Renal cortical epithelial cell (primary cell): ENCODE measurements around the gene OXT. TPM values are rescaled to one million over a fixed set of nuclear protein-coding genes. Genes with fewer than 3 reads are reported as not detected.
"Not testable (repeated sequence)": the region's sequence is repeated elsewhere in the genome, so short reads cannot be mapped to it uniquely, and the experiment has no call there.

Source experiments
- DNase-seq: peaks from one replicate; pipeline ENCODE4 v3.0.0-alpha.2; 2011; ENCODE audit warnings: low read depth
- total RNA-seq: library from RNA; depleted of rRNA; stranded (reverse); fragments of >200 nt; gene quantifications from 2 replicates; pipeline ENCODE4 v1.2.3, GENCODE V29; 2014

OXT gene
- not detected in 2 replicates for total RNA-seq

- no peak for DNase-seq
Measured at GRCh38 chr20:3071610-3072529, at the start of gene OXT. Gene OXT (plus strand): TSS chr20:3071620. CDS start chr20:3071656, 36 bp downstream.

GRCh38 chr20:3021777-3022176, 49.6 kb upstream of the OXT start:
- DNase-seq = no peak

GRCh38 chr20:3022559-3023490, 48.6 kb upstream of the OXT start:
- not testable (repeated sequence) for DNase-seq

GRCh38 chr20:3027987-3028386, 43.4 kb upstream of the OXT start:
- DNase-seq = no peak

GRCh38 chr20:3031524-3032147, 39.8 kb upstream of the OXT start:
- DNase-seq = no peak

GRCh38 chr20:3032624-3033023, 38.8 kb upstream of the OXT start:
- no peak for DNase-seq

DNA sequence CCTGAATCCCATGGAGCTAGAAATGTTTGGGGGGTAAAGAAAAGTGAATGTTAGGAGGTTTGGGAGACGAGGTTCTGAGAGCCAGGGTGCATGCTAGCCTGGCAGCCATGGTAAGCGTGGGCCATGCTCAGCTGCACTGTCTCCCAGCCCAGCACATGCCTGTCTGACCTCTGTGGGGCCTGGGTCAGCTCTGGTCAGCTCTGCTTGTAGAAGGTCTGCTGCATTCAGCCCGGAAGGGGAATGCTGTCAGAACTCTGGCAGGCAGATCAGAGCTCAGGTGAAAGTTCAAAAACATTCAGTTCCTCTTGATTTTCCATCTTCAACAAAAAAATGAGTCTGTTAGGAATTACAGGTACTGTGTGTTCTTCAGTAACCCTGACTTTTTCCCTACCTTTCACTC, 33.8 kb upstream of the OXT start:
- no peak for DNase-seq

GRCh38 chr20:3038454-3038853, 33.0 kb upstream of the OXT start:
- DNase-seq = no peak

DNA sequence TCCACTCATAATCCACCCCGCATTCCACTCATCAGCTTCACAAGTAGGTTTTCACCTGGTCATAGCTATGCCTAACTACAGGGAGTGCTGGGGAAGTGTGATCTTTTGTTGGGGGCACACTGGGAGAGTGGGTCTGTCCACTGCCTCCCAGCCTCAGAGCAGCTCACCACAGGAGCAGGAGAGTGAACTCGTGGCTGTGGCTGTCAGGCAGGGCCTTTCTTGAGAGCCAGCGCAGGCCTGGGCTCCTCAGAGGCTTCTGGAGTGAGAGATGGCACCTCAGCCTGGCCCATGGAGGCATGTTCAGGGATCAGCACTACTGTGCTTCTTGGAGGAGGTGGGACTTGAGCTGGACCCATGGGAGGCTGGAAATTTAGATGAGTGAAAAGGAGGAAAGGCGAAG, 32.0 kb upstream of the OXT start:
- DNase-seq = no peak

- DNase-seq = no peak
Measured at GRCh38 chr20:3040086-3040485, 31.3 kb upstream of the OXT start.

DNA sequence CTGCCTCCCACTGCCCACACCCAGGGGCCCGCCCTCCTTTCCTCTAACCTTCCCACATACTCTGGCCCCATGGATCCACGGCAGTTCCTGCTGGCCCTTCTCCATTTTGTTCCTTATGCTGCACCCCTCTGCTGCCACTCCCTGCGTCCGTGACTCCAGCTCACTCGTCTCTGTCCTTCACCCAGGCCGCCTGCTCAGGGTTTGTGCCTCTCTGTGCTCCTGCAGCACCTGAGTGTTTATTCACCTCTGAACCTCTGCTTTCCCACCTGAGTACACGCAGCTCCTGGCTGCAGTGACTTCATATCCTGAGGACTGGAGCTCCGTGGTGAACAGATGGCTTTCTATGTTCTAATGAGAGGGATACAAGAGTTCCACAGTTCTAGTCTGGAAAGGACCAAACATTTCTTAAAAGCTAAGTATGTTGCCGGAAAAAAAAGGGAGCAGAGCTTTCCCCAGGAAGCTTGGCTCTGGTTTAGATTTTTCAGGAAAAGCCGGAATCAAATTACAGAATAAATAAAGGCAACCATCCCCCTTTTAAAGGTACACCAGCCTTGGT, 29.5 kb upstream of the OXT start:
- no peak for DNase-seq

- DNase-seq = no peak
Measured at GRCh38 chr20:3042625-3043024, 28.8 kb upstream of the OXT start.

DNA sequence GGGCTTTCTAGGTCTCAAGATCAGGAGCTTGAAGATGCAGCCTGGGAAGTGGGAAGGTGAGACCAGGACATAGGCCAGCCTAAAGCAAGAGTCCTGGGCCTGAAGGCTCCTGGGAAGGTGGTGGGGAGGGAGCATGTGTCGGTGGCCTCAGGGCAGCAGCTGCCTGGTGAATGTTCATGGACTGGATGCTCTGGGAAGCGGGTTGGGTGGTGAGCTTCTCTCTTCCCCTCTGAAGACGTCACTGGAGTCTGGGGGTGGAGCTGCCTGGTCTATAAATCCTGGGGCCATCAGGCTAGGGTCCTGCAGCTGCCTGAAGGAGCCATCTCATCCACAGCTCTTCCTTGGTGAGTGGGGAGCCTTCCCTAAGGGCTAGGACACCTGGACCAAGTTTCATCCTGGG, 28.1 kb upstream of the OXT start, which contains the start of gene GNRH2:
Gene GNRH2, plus strand, starts transcription at position 301 of the 400 bp plus-strand sequence. CDS start 793 bp downstream, outside the sequence.
- no peak for DNase-seq

DNA sequence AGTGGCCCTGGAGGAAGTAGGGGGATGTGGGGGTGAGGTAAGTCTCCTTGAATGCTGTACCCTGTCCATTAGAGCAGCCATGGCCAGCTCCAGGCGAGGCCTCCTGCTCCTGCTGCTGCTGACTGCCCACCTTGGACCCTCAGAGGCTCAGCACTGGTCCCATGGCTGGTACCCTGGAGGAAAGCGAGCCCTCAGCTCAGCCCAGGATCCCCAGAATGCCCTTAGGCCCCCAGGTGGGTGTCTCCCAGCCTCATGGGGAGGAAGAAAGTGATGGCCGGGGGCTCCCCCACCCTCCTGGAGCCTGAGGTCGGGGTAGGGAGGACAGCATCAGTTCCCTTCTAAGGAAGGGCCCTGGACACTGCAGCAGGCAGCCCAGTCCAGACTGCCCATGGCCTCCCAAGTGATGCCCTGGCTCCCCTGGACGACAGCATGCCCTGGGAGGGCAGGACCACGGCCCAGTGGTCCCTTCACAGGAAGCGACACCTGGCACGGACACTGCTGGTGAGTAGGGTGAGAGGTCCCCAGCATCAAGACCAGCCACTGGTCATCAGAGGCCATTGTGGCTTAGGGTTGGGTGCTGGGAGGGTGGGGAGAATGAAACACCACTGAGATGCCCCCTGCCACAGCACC, 27.0 kb upstream of the OXT start:
- DNase-seq = no peak

DNA sequence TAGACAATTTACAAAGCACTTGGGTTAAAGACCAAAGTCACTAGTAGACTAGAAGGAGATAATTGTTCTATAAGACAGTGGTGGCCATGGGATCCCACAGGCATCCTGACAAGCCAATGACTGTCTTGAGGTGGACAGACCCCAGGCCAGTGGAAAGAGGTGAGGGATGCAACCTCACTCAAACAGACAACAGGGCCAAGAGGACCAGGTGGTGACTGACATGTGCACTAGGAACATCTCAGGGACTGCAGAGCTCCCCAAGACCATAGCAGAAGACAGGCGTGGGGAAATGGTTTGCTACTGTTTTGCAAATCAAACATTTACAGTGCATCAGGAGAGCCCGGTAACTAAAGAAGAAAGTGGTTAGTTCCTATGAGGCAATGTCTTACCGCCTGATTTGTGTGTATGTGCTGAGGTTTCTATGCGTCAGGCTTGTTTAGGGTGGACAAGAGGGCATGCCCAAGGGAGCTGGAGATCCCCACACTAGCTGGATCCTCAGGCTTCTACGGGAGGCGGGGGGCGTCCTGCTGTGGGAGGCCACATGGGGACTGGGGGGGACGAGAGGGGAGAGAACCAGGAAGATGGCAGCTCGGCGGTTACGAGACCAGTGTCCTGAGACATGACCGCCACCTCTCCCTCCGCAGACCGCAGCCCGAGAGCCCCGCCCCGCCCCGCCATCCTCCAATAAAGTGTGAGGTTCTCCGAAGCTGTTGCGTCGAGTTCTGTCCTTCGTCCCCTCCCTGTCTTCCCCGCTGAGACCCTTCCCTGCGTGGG, 26.2 kb upstream of the OXT start:
- peak; percentile 42 for DNase-seq

- DNase-seq = peak; percentile 51
Measured at GRCh38 chr20:3045816-3046676, 25.4 kb upstream of the OXT start, which contains the start of gene MRPS26. Gene MRPS26 (plus strand): TSS chr20:3046052. CDS start chr20:3046069, 17 bp downstream.

DNA sequence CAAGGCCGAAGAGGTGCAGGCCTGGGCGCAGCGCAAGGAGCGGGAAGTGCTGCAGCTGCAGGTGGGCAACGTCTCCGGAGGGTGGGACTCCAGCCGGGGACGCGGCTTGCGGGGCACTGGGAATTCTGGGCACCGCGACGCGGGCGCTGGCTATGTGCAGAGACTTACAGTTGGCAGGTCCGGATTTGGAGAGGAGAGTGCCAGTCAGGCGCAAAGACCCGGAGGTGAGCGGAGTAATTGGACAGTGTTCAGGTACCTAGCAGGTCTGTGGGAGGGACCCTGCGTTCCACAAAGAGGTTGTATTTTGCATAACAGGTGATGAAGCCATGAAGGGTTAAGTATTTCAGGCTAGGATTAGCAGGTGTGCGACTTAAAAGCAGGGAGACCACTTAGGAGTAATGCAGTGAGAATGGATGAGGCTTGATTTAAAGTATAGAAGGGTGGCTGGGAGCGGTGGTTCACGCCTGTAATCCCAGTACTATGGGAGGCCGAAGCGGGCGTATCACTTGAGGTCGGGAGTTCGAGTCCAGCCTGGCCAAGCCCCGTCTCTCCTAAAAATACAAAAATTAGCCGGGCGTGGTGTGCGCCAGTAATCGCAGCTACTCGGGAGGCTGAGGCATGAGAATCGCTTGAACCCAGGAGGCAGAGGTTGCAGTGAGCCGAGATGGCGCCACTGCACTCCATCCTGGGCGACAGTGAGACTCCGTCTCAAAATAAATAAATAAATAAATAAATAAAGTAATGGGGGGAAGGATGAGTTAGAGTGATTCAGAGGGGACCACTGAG, 24.6 kb upstream of the OXT start:
- peak; percentile 47 for DNase-seq
